NK-92 treated with Interleukin-12 subunit alpha and Interleukin-12 subunit beta, amount 100 ng/mL, for 24 hours (cell line): ENCODE data around the gene ANGPTL1.

ENCODE experiments used
- DNase-seq: peaks from one replicate; lab custom pipeline; 2025; lab: John Stamatoyannopoulos, UW

ANGPTL1 gene, protein sequence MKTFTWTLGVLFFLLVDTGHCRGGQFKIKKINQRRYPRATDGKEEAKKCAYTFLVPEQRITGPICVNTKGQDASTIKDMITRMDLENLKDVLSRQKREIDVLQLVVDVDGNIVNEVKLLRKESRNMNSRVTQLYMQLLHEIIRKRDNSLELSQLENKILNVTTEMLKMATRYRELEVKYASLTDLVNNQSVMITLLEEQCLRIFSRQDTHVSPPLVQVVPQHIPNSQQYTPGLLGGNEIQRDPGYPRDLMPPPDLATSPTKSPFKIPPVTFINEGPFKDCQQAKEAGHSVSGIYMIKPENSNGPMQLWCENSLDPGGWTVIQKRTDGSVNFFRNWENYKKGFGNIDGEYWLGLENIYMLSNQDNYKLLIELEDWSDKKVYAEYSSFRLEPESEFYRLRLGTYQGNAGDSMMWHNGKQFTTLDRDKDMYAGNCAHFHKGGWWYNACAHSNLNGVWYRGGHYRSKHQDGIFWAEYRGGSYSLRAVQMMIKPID

GRCh38 chr1:178870944-178871343 is at the start of gene ANGPTL1:
Gene ANGPTL1, minus strand, starts transcription at chr1:178871077. Its CDS starts 5,301 bp downstream, at chr1:178865776.
- no peak for DNase-seq

DNA sequence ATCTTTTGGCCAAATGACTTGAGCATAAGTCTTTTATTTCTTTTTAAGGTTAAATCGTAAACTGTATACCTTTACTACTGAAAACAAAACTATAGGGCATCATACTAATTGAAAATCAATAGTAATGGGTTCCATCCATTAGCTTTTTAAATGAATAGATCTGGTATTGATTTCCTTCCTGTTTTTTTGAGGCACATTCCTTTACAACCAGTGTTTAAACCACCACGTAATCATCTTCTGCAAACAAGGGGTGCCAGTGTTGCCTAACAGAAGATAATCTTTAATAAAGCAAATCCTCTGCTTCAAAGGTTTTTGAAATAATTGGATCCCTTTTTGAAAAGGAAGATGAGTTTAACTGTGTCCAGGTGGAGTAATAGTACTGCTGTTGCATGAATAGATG is 48.7 kb upstream of the ANGPTL1 start:
- no peak for DNase-seq

DNA sequence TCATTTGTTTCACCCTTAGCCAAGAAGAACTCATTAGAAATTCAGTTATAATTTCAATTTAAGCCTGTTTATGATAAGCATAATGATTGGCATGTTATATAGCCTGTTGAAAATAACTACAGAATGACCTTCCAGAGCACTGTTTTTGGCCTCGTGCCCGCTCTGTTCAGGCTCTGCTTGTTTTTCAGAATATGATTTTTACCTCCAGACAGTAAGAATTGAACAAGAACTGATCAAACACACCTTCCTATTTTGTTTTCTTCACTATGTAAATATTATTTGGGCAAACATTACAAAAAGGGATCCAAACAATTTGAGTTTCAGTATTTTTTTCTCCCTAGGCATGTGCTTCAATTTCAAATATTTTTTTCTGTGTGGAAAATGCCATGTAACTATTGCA is 48.1 kb upstream of the ANGPTL1 start:
- no peak for DNase-seq

DNA sequence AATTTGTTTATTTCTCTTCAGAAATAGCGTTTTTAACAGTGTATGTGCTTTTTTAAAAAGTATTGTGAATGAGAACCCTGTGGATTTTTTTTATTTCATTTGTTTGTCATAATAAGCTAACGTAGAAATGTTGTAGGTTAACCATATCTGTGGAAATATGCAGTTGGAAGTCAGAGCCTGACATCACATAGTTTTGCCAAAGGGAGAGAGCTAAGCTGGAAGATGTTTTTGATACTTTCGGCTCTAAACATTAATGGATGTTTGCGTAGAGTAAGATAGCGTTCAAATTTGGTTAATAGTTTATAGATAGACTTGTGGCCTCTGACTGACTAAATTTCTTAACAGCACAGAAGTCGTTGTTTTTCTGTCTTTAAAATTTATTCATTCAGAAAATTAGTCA is 47.4 kb upstream of the ANGPTL1 start:
- DNase-seq: no peak

DNA sequence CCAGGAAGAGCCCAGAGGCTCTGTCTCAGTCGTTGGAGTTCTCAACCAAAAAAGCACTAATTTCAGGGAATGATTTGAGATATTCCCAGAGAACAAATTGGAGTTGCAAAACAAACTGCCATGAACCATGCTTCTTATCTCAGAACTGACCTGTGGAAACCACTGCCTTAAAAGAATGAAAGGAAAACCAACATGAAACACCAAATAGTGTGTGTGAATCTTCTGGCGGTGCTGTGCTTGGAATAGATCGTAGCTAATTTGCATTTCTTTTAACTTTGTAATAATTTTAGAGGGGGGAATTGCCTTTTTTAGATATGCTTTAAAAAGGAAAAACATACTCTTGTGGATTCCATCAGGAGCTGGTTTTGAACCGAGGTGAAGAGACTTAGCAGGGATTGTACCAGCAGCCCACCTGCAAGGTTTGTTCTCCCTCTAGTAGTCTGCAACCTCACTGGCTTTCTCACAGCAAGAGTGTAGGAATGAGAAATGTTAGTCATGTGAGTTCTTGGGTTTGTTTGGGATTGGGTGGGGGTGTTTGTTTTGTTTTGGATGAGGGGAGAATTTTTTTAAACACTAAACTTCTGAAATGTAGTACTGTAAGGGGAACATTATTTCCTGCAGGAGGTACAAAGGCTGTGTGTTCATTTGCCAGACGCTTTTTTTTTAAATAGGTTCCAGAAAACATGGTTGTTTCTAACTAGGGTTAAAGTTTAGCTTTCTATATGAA is 45.7 kb upstream of the ANGPTL1 start:
- no peak for DNase-seq

- DNase-seq: no peak
Observed at GRCh38 chr1:178912597-178912996, 41.7 kb upstream of the ANGPTL1 start.

- no peak for DNase-seq
Observed at GRCh38 chr1:178910023-178910422, 39.1 kb upstream of the ANGPTL1 start.

DNA sequence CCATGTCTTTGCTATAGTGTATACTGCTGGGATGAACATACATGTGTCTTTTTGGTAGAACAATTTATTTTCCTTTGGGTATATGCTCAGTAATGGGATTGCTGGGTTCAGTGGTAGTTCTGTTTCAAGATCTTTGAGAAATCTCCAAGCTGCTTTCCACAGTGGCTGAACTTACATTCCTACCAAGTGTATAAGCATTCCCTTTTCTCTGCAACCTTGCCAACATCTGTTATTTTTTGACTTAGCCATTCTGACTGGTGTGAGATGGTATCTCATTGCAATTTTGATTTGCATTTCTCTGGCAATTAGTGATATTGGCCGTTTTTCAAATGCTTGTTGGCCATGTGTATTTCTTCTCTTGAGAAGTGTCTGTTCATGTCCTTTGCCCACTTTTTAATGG is 37.5 kb upstream of the ANGPTL1 start:
- DNase-seq: no peak

DNA sequence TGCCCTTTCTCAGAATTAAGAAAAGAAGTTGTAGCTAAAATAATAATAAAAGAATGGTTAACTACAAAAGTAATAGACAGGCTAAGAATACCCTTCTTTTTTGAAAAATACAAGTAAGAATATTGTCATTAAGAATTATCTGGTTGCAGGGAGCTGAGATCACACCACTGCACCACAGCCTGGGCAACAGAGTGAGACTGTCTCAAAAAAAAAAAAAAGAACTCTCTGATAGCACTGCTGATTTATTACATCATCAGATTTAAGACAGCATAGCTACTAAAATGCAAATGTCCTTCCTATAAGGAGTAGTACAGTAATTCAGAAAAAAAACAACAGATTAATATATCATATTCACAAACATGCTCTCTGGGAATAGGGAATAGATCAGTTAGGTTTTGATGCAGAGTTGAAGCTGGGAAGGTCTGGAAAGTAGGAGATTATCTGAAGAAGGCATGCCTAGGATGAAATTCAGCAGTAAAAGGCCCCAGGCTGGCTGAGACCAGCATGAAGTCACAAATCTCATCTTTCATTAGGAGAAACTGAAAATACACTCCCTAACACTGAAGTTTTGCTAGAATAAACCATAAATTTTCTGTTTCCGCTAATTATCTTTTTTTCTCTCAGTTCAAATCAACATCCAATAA is 30.7 kb upstream of the ANGPTL1 start:
- no peak for DNase-seq

DNA sequence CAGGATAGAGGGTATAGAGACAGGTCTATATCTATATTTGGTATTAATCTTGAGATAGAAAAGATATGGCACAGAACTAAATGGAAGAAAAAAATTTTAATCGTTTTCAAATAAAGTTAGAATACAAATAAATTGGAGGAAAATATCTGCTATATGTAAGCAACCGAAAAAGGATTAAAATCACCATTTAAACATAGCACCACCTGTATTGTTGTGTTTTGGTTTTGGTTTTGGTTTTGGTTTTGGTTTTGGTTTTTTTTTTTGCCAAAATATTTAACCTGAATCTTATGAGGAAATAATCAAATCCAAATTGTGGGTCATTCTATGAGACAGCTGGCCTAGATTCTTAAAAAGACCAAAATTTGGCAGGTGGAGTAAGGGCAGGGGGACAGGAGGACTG is 28.5 kb upstream of the ANGPTL1 start:
- DNase-seq: no peak

DNA sequence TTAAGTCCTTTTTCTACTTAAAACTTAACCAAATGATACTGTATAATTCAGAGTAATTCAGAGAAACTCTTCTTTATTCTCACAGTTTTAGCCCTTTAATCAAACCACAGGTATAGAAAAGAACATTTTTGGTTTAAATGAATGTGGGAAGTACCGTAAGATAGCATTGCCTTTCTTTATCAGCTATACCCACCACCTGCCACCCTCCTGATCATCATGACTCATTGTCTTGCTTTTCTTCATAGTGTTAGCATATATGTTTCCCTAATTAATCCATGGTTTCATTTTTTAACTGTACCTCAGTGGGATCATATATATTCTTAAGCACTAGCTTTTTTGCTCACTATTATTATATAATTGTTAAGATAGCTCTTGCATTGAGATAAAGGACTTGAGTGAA is 27.5 kb upstream of the ANGPTL1 start:
- no peak for DNase-seq

- DNase-seq: no peak
Observed at GRCh38 chr1:178895928-178896327, 25.1 kb upstream of the ANGPTL1 start.

DNA sequence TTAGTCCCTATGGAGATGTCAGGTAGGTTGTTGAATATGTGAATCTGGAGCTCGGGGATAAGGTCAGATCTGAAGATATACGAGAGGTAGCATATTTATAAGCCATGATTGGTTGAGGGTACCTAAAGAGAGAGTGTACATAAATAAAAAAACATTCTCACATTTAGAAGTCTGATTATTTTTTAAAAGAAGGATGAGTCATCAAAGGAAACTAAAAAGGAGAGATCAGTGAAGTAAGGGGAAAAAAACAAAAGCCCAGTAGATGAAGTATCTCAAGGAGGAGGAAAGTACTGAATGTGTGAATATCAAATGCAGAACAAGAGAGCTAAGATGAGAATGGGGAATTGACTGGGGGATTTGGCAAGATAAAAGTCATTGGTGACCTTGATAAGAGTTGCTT is 15.7 kb upstream of the ANGPTL1 start:
- DNase-seq: no peak

DNA sequence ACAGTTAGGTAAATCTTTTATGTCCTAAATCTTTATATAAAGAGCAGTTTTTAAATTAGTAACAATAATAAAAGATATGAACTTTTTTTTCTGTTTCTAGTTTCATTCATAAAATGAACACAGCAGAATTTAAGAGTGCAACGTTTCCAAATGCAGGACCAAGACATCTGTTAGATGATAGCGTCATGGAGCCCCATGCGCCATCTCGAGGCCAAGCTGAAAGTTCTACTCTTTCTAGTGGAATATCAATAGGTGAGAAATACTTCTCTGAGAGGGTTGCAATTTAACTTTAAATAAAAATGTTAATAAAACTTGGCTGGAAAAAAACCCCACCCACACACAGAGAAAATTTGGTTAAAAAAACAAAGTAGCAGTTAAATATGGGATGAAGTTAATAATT is 15.0 kb upstream of the ANGPTL1 start:
- DNase-seq: no peak

GRCh38 chr1:178881950-178882349 is 11.1 kb upstream of the ANGPTL1 start:
- DNase-seq: no peak

GRCh38 chr1:178877896-178878295 is 7.0 kb upstream of the ANGPTL1 start:
- no peak for DNase-seq

GRCh38 chr1:178875936-178876335 is 5.1 kb upstream of the ANGPTL1 start:
- DNase-seq: no peak

DNA sequence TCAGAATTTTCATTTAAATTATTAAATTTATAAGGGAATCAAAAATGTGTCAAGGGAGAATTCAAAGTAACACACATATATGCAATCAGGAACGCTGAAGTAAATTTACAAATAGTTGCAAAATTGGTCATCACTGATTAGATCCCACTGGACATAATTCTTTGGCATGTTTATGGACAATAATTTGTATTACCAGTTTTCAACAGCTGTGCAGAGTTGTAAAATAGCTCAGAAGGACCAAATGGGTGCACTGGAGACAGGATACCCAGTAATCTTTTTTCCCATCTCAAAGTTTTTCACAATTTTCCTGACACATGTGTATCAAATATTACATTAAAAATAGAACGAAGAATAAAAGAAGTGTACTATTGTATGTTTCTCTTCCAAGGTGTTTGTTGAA is 4.1 kb upstream of the ANGPTL1 start:
- no peak for DNase-seq

DNA sequence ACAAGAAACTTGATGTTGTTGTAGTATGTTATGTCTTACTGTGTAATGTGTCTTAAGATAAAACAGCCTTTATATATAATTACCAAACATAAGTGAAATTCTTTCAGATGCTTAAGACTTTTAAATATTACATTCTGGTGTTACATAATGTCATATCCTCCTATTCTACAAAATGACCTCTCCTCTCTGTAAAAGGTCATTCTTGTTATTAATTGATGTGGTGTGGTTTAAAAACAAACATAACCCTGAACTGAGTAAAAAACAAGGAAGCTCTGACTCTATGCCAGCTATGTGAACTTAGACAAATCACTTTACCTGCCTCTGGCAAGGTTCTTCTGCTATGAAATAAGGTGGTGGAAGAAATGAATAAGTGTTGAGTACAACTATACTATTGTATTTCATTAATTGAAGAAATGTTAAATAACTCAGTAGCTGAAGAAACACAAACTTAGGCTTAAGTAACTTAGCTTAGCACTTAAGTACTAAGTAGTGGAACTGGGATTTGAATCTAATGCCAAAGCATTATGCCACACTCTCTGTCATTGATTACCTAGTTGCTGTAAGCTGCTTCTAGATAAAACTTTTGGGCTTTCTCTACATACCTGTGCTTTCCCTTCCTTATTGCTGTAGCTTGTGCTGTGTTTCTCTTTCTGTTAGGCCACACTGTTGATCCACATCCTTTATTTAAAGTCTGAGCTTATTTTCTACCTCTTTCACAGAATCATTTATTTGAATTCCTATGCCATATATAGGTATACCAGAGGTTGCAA is 859 bp upstream of the ANGPTL1 start:
- DNase-seq: no peak

- no peak for DNase-seq
Observed at GRCh38 chr1:178870221-178870620, 656 bp downstream of the ANGPTL1 start.

DNA sequence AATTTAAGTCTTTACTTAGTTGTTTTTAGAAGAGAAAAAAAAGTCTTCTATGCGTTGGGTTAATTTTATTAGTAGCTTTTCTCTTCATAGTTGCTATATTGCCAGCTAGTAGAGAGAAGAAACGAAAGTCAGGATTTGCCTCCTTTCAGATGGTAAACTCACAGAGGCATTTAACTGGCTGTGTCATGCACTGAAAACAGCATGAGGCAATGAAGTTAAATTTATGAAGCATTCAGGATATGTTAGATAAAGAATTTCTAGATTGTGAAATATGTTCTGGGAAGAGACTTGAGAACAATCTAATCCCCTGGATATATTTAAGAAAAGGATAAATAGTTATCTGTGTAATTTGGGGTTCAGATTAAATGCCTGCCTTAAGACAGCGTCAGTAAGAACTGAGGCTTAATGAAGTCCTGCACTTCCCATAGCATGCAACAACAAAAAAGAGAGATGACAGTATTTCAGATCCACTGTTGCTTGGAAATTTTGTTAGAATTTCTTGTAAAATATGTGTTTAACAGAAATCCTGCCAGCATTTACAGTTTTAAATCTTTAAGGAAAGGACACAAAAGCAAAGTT is 1.7 kb downstream of the ANGPTL1 start:
- DNase-seq: no peak

- no peak for DNase-seq
Observed at GRCh38 chr1:178868706-178869105, 2.2 kb downstream of the ANGPTL1 start.
